Activated T-cell treated with anti-CD3 and anti-CD28 coated beads for 1 hour (primary cell): Measurements from ENCODE around the gene PIGA.
"Not testable (repeated sequence)": the region's sequence is repeated elsewhere in the genome, so short reads cannot be mapped to it uniquely, and the experiment has no call there.

Source experiments
- DNase-seq: peaks from one replicate; pipeline ENCODE4 v3.0.0-alpha.2; 2020; ENCODE audit warnings: low read depth

PIGA gene

GRCh38 chrX:15319075-15319474 lies 16.2 kb downstream of the PIGA start:
- no peak for DNase-seq

- DNase-seq = no peak
Measured at GRCh38 chrX:15315509-15315908, 19.8 kb downstream of the PIGA start, which contains the start of gene ASB11. TSS of gene ASB11 (minus strand) at chrX:15315640. CDS start at chrX:15315605, 35 bp downstream.

- no peak for DNase-seq
Measured at GRCh38 chrX:15314472-15314871, 20.9 kb downstream of the PIGA start.

- DNase-seq = no peak
Measured at GRCh38 chrX:15311119-15311518, 24.2 kb downstream of the PIGA start.

GRCh38 chrX:15310117-15310516 lies 25.2 kb downstream of the PIGA start:
- no peak for DNase-seq

GRCh38 chrX:15305899-15306298 lies 29.4 kb downstream of the PIGA start:
- DNase-seq = not testable (repeated sequence)

- no peak for DNase-seq
Measured at GRCh38 chrX:15301924-15302323, 33.4 kb downstream of the PIGA start.

GRCh38 chrX:15299941-15300851 lies 35.1 kb downstream of the PIGA start:
- DNase-seq = no peak

GRCh38 chrX:15298780-15299179 lies 36.5 kb downstream of the PIGA start:
- DNase-seq = no peak

- DNase-seq = no peak
Measured at GRCh38 chrX:15298201-15298600, 37.1 kb downstream of the PIGA start.

GRCh38 chrX:15293451-15293850 lies 41.9 kb downstream of the PIGA start:
- no peak for DNase-seq

GRCh38 chrX:15292861-15293260 lies 42.5 kb downstream of the PIGA start:
- DNase-seq = no peak

GRCh38 chrX:15277604-15278003 lies 57.7 kb downstream of the PIGA start:
- no peak for DNase-seq

- DNase-seq = no peak
Measured at GRCh38 chrX:15274946-15275345, 60.4 kb downstream of the PIGA start.

- not testable (repeated sequence) for DNase-seq
Measured at GRCh38 chrX:15273275-15273674, 62.0 kb downstream of the PIGA start.

GRCh38 chrX:15271757-15272156 lies 63.6 kb downstream of the PIGA start:
- no peak for DNase-seq

- DNase-seq = no peak
Measured at GRCh38 chrX:15269618-15270521, 65.5 kb downstream of the PIGA start, which contains the start of gene ASB9. TSS of gene ASB9 (minus strand) at chrX:15270083. CDS start at chrX:15269874, 209 bp downstream.
